GM19455 (cell line): Measurements from ENCODE around the gene NDC1.
A peak's percentile ranks its signal among the peaks of the same experiment; 100 is the strongest.
"Not testable (repeated sequence)": the region's sequence is repeated elsewhere in the genome, so short reads cannot be mapped to it uniquely, and the experiment has no call there.

Experiments
- ATAC-seq: cut with Tn5 transposase; IDR thresholded peaks from one replicate; pipeline ENCODE4 v1.9.1; 2021; ENCODE audit not compliant: unreplicated experiment

Gene NDC1

GRCh38 chr1:53837924-53838653 lies at the start of gene NDC1:
TSS of gene NDC1 (minus strand) at chr1:53838296. CDS start at chr1:53838261, 35 bp downstream.
- peak; percentile 88 for ATAC-seq

- not testable (repeated sequence) for ATAC-seq
Measured at GRCh38 chr1:53883600-53883999, 45.5 kb upstream of the NDC1 start.

- ATAC-seq, result not testable (repeated sequence)
Measured at GRCh38 chr1:53881853-53882252, 43.8 kb upstream of the NDC1 start.

GRCh38 chr1:53878492-53879105 lies 40.5 kb upstream of the NDC1 start:
- ATAC-seq, result no peak

- ATAC-seq, result not testable (repeated sequence)
Measured at GRCh38 chr1:53875150-53875549, 37.1 kb upstream of the NDC1 start.

- no peak for ATAC-seq
Measured at GRCh38 chr1:53871773-53872484, 33.8 kb upstream of the NDC1 start.

- no peak for ATAC-seq
Measured at GRCh38 chr1:53871221-53871620, 33.1 kb upstream of the NDC1 start.

- no peak for ATAC-seq
Measured at GRCh38 chr1:53869454-53870117, 31.5 kb upstream of the NDC1 start.

- no peak for ATAC-seq
Measured at GRCh38 chr1:53868565-53868964, 30.5 kb upstream of the NDC1 start.

GRCh38 chr1:53862507-53862906 lies 24.4 kb upstream of the NDC1 start:
- no peak for ATAC-seq

- ATAC-seq, result no peak
Measured at GRCh38 chr1:53860967-53861411, 22.9 kb upstream of the NDC1 start.

GRCh38 chr1:53851571-53852285 lies 13.6 kb upstream of the NDC1 start:
- no peak for ATAC-seq

GRCh38 chr1:53850082-53850673 lies 12.1 kb upstream of the NDC1 start:
- ATAC-seq, result no peak

- ATAC-seq, result no peak
Measured at GRCh38 chr1:53847980-53848379, 9.9 kb upstream of the NDC1 start.

- ATAC-seq, result no peak
Measured at GRCh38 chr1:53842347-53842746, 4.3 kb upstream of the NDC1 start.

- ATAC-seq, result no peak
Measured at GRCh38 chr1:53838654-53838974, 518 bp upstream of the NDC1 start.

GRCh38 chr1:53837646-53837923 lies 511 bp downstream of the NDC1 start:
- ATAC-seq, result no peak

- no peak for ATAC-seq
Measured at GRCh38 chr1:53835491-53835890, 2.6 kb downstream of the NDC1 start.

GRCh38 chr1:53834776-53835175 lies 3.3 kb downstream of the NDC1 start:
- ATAC-seq, result no peak

GRCh38 chr1:53833393-53833792 lies 4.7 kb downstream of the NDC1 start:
- no peak for ATAC-seq

GRCh38 chr1:53826367-53826766 lies 11.7 kb downstream of the NDC1 start:
- ATAC-seq, result no peak
